HPDE6-E6E7 (cell line): ENCODE measurements around the gene STX8.
"Not testable (repeated sequence)": the region's sequence is repeated elsewhere in the genome, so short reads cannot be mapped to it uniquely, and the experiment has no call there.

Experiments
- DNase-seq: peaks from one replicate; pipeline ENCODE4 v3.0.0; 2011; ENCODE audit warnings: missing footprints; ENCODE audit errors: extremely low spot score

Gene STX8

GRCh38 chr17:9509236-9509816 lies 66.3 kb downstream of the STX8 start:
- DNase-seq: no peak

- no peak for DNase-seq
Measured at GRCh38 chr17:9499041-9499440, 76.6 kb downstream of the STX8 start.

GRCh38 chr17:9498490-9498889 lies 77.1 kb downstream of the STX8 start:
- no peak for DNase-seq

GRCh38 chr17:9488556-9488955 lies 87.1 kb downstream of the STX8 start:
- no peak for DNase-seq

- DNase-seq: no peak
Measured at GRCh38 chr17:9487406-9487805, 88.2 kb downstream of the STX8 start.

GRCh38 chr17:9484789-9485188 lies 90.8 kb downstream of the STX8 start:
- no peak for DNase-seq

- DNase-seq: no peak
Measured at GRCh38 chr17:9479964-9480363, 95.7 kb downstream of the STX8 start.

GRCh38 chr17:9478889-9479288 lies 96.7 kb downstream of the STX8 start:
- no peak for DNase-seq

- DNase-seq: no peak
Measured at GRCh38 chr17:9475101-9475658, 100.4 kb downstream of the STX8 start.

- DNase-seq: no peak
Measured at GRCh38 chr17:9473711-9474110, 101.9 kb downstream of the STX8 start.

GRCh38 chr17:9472541-9472940 lies 103.1 kb downstream of the STX8 start:
- no peak for DNase-seq

- DNase-seq: no peak
Measured at GRCh38 chr17:9472094-9472493, 103.5 kb downstream of the STX8 start.

- DNase-seq: no peak
Measured at GRCh38 chr17:9470171-9470570, 105.4 kb downstream of the STX8 start.

GRCh38 chr17:9468937-9469336 lies 106.7 kb downstream of the STX8 start:
- DNase-seq: no peak

- no peak for DNase-seq
Measured at GRCh38 chr17:9468532-9468931, 107.1 kb downstream of the STX8 start.

GRCh38 chr17:9467518-9467917 lies 108.1 kb downstream of the STX8 start:
- DNase-seq: no peak

- no peak for DNase-seq
Measured at GRCh38 chr17:9465210-9465921, 110.3 kb downstream of the STX8 start.

GRCh38 chr17:9457005-9457404 lies 118.6 kb downstream of the STX8 start:
- DNase-seq: no peak

GRCh38 chr17:9456330-9456729 lies 119.3 kb downstream of the STX8 start:
- no peak for DNase-seq

GRCh38 chr17:9451934-9452333 lies 123.7 kb downstream of the STX8 start:
- no peak for DNase-seq

GRCh38 chr17:9447298-9447697 lies 128.3 kb downstream of the STX8 start:
- DNase-seq: not testable (repeated sequence)

GRCh38 chr17:9446528-9446927 lies 129.1 kb downstream of the STX8 start:
- DNase-seq: no peak

GRCh38 chr17:9445424-9445823 lies 130.2 kb downstream of the STX8 start:
- no peak for DNase-seq
